SH-SY5Y (cell line): ENCODE results near the gene INHBC.

ENCODE experiments used
- GATA2 ChIP-seq: IDR thresholded peaks from 2 replicates; pipeline ENCODE4 v1.6.1; 2011; ENCODE audit warnings: mild to moderate bottlenecking, low read depth, low read length
- GATA3 ChIP-seq: IDR thresholded peaks from 2 replicates; pipeline ENCODE4 v1.6.1; 2011; ENCODE audit warnings: low read depth, mild to moderate bottlenecking, low read length, moderate library complexity

The INHBC gene

DNA sequence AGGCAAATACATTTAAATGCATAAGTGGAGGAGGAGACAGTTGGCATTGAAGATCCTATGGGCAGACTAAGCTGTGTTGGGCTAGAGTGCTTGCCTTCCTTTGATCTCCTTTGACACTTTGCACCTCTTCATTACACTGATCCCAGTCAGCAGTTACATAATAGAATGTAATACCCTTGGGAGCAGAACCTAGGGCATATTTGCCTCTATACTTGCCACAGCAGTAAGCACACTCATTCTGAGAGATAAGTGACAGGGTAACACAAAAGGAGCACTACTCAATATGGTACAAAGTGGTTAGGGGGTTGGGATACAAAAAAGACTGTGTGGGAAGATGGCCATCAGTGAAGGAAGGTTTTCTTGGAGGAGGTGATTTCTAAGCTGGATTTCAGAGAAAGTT, 62.2 kb downstream of the INHBC start:
- TF ChIP-seq GATA2 (no peak), GATA3 (no peak)

DNA sequence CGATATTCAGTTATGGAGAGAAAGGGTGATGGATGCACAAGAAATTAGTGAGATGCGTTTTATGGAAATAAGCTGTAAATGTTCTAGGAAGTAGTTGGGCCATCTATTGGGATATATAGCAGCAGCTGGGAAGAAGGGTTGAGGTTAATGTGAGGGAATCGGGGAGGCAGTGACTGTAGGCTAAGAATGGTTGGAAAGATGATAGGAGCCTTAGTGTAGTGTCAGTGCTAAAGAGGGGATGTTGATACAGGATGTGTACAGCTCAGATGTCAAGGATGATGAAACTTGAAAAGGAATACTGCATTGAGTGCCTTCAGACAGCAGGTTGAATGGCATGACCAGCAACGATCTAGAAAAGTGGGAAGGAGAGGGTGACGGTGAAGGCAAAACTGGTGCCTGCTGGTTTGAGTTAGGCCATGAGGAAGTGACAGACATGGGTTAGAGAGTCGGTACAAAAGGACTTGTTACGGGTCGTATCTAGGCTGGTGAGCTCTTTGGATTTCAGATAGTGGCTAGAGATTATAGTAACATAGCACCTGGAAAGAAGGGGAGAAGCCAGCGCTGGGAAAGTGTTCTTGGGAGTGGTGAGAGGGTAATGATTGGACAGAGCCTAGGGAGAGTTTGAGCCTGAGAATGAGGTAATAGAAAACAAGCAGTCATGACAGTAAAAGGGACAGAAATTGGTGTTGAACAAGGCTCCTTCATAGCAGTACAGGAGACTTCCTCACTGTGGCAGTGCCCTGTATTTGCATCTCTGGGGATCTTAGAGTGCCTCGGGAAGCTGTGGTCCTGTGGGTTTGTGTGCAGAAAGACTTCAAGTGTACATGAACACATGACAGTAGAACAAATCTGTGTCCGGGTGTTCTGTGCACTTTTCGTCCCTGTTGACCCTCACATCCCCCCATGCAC, 62.9 kb downstream of the INHBC start:
- TF ChIP-seq GATA2 (no peak), GATA3 (no peak)

DNA sequence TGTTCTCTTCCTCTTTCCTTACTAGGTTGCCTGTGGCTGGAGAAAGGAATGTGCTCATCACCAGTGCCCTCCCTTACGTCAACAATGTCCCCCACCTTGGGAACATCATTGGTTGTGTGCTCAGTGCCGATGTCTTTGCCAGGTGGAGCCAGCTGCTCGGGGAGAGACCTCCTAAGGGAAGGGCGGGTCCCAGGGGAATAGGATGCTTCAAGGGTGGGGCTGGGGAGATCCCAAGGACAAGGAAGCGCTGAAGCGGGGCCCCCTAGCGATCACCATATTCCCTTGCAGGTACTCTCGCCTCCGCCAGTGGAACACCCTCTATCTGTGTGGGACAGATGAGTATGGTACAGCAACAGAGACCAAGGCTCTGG, 63.5 kb downstream of the INHBC start:
- TF ChIP-seq GATA2 (no peak), GATA3 (no peak)

DNA sequence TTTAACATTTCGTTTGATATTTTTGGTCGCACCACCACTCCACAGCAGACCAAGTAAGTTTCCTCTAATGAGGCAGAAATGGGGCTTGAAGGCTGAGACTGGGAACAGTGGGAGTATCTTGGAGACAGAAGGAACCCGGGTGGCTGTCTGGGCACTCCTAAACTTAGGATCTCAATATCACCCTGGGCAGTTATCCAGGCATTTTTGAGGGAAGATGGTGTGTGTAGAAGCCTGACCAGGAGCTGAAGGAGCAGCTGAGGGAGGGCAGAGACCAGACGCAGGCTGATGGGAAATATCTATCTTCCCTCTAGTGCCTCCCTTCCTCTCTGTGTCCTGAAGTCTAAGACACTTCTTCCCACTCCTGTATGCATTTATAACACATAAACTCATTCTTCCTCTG, 64.0 kb downstream of the INHBC start:
- TF ChIP-seq GATA2 (no peak), GATA3 (no peak)

DNA sequence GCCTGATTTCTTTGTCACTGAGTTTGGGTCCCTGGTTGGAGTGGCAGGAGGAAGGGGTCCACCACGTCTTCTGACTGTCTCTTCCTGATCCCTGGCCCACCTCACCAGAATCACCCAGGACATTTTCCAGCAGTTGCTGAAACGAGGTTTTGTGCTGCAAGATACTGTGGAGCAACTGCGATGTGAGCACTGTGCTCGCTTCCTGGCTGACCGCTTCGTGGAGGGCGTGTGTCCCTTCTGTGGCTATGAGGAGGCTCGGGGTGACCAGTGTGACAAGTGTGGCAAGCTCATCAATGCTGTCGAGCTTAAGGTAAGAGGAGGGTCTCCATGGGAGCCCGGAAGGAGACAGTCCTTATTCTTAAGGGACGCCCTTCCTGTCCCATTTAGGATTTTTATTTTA, 65.6 kb downstream of the INHBC start:
- no peak for TF ChIP-seq GATA2
- TF ChIP-seq GATA3, result no peak
